Lower leg skin (tissue), 4 donors: ENCODE results near the gene HVCN1. TPM values are rescaled to one million over a fixed set of nuclear protein-coding genes. Genes with fewer than 3 reads are reported as not detected.

ENCODE experiments used
- DNase-seq, 2 donors: peaks; one replicate each; pipeline ENCODE4 v3.0.0-alpha.2; 2019; ENCODE audit warnings: low spot score in 2 of 2
- H3K4me3 ChIP-seq: fragments of 200-600 bp; sonication (generic); 2 replicates; pipeline ENCODE4 v1.5.1; 2017; ENCODE audit warnings: mild to moderate bottlenecking, low read depth; ENCODE audit not compliant: poor library complexity, severe bottlenecking
- POLR2A ChIP-seq, 2 donors: fragments of 450-650 bp; IDR thresholded peaks; one replicate each; pipeline ENCODE4 v1.6.1; 2016 to 2017; ENCODE audit warnings: antibody characterized with exemption in 2 of 2, mild to moderate bottlenecking in 1 of 2, moderate library complexity in 1 of 2
- WGBS, 2 donors: methylation state at CpG; one replicate each; pipeline ENCODE4 v1.1.5; 2018; 5-methylcytosine and 5-hydroxymethylcytosine counted together
- intact Hi-C: fragments of 100-400 bp; cut with DNase I; formaldehyde crosslinking; loops from one replicate; pipeline ENCODE4 v1.15.0; 2023; ENCODE audit warnings: low total_unique reads
- total RNA-seq, 4 donors: library from RNA; depleted of rRNA; stranded (reverse); fragments of >200 nt; gene quantifications; one replicate each; pipeline ENCODE4 v1.1.0, GENCODE V29; 2016
- TF ChIP-seq, protein P1 (sequence below), 3 donors: fragments of 450-650 bp; IDR thresholded peaks; one replicate each; pipeline ENCODE4 v1.5.1; 2016; ENCODE audit warnings: antibody characterized with exemption in 3 of 3, mild to moderate bottlenecking in 3 of 3, moderate library complexity in 2 of 3

Gene HVCN1
- total RNA-seq, 4 donors from 2014 or later = 2.2 to 3.5 (median 3.3) TPM

GRCh38 chr12:110721570-110721969 is 32.7 kb upstream of the HVCN1 start:
- DNase-seq = no peak
- no peak overlapping the region for H3K4me3 ChIP-seq
- TF ChIP-seq POLR2A (IDR thresholded peaks at IDR 0.05) = no peak
- TF ChIP-seq, protein P1, sequence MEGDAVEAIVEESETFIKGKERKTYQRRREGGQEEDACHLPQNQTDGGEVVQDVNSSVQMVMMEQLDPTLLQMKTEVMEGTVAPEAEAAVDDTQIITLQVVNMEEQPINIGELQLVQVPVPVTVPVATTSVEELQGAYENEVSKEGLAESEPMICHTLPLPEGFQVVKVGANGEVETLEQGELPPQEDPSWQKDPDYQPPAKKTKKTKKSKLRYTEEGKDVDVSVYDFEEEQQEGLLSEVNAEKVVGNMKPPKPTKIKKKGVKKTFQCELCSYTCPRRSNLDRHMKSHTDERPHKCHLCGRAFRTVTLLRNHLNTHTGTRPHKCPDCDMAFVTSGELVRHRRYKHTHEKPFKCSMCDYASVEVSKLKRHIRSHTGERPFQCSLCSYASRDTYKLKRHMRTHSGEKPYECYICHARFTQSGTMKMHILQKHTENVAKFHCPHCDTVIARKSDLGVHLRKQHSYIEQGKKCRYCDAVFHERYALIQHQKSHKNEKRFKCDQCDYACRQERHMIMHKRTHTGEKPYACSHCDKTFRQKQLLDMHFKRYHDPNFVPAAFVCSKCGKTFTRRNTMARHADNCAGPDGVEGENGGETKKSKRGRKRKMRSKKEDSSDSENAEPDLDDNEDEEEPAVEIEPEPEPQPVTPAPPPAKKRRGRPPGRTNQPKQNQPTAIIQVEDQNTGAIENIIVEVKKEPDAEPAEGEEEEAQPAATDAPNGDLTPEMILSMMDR (IDR thresholded peaks at IDR 0.05) = no peak
- intact Hi-C loops = no loop called here

DNA sequence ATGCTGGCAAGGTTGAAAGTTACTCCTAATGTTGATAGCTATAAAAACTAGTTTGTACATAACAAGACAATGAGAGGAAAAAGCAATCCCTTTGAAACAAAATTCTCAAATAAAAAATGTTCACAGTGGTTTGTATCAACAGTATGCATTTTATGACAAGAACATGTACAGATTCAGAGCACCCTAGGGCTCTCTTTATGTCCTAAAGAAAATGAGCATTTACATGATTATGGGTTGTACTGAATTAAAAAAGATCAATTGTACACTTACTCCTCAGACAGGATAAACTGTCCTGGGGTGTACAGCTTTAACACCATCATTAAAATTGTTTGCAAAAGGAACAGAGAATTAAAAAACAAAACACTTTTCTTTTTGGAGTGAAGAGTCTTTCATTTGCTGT is 31.6 kb upstream of the HVCN1 start:
- no peak overlapping the region for H3K4me3 ChIP-seq
- intact Hi-C loops = no loop called here
- no peak for TF ChIP-seq POLR2A (IDR thresholded peaks at IDR 0.05)
- TF ChIP-seq, protein P1 (IDR thresholded peaks at IDR 0.05) = no peak
- no peak for DNase-seq

DNA sequence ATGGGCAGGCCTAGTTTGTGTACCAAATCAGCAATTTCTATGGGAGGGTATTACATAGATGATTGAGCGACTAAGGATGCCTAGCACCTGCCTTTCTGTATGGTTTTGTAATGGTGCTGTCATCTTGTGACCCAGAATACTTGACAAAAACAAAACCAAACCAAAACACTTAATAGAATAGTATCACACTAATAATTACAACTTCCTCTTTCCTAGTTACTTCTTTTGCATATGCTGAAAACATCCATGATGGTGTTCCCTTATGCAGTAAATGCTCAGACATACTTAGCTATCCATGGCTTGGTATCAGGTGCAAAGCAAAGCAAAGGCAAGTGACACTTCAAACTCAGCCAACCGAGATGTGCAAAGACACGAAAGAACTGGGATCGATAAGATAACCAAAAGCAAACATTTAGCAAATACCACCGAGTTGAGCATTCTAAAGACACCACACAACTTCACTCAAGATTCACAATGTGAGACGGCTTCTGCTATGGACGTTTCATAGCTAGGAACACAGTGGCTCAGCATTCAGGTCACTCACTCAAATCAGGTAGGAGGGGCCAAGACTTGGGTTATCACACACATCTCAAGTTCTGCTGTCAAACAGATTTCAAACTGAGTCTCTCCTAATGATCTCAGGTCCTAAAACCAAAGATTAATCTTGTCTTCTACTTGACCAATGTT is 29.4 kb upstream of the HVCN1 start:
- TF ChIP-seq, protein P1 (IDR thresholded peaks at IDR 0.05) = no peak
- TF ChIP-seq POLR2A (IDR thresholded peaks at IDR 0.05) = no peak
- DNase-seq = no peak
- intact Hi-C loops = no loop called here
- no peak overlapping the region for H3K4me3 ChIP-seq
- WGBS, 2 donors = 93 to 94% methylated on average over 7 of the region's 7 CpGs

DNA sequence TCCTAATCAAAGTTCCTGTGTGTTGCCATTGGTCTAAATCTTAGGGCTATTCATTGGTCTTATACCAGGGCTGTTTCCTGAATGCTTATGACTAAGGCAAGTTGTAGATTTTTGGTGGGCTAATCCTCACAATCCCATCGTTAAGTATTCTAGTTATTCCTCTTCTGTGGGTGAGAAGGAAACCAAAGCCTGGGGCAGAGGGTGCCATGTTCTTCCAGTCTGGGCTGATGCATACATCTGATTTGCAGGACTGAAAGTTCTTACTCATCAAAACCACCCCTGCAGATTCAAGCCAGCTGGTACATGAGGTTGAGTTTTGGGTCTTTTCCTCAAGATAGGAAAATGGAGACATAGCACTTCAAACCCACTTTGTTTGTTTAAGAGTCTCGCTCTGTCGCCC is 28.1 kb upstream of the HVCN1 start:
- WGBS, 2 donors = 88 to 97% methylated on average over 3 of the region's 3 CpGs
- intact Hi-C loops = no loop called here
- DNase-seq = no peak
- TF ChIP-seq, protein P1 (IDR thresholded peaks at IDR 0.05) = no peak
- no peak overlapping the region for H3K4me3 ChIP-seq

DNA sequence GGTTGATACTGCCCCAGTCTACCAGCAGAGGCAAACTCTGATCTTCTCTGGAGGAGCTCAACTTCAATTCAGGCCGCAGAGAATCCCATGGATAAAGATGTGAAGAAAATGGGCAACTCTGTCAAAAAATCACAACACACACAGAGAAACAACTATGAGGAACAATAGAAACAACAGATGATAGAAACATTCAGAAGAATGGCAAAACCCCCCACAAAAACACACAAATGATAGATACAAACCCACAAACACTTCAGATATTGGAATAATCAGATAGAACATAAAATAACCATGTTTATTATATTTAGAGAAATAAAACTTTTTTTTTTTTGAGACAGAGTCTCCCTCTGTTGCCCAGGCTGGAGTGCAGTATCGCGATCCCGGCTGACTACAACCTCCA is 20.0 kb upstream of the HVCN1 start:
- no peak for DNase-seq
- no peak overlapping the region for H3K4me3 ChIP-seq
- 93 to 96% methylated on average over 4 of the region's 4 CpGs for WGBS, 2 donors
- no peak for TF ChIP-seq POLR2A (IDR thresholded peaks at IDR 0.05)
- TF ChIP-seq, protein P1 (IDR thresholded peaks at IDR 0.05) = no peak
- intact Hi-C loops = no loop called here

- intact Hi-C loops = no loop called here
Observed at GRCh38 chr12:110705309-110705708, 16.4 kb upstream of the HVCN1 start.

More at GRCh38 chr12:110705309-110705708, 16.4 kb upstream of the HVCN1 start:
- no peak for TF ChIP-seq POLR2A (IDR thresholded peaks at IDR 0.05)
- TF ChIP-seq, protein P1 (IDR thresholded peaks at IDR 0.05) = no peak
- no peak for DNase-seq
- H3K4me3 ChIP-seq = no peak overlapping the region
- 62 to 75% methylated on average over 3 of the region's 3 CpGs for WGBS, 2 donors
